Epithelial cell of prostate (primary cell): ENCODE data around the gene ZNF282.
A peak's percentile ranks its signal among the peaks of the same experiment; 100 is the strongest.

Experiments
- DNase-seq: peaks from one replicate; pipeline ENCODE4 v3.0.0-alpha.2; 2011; ENCODE audit warnings: low read depth, low spot score
- H3K27ac ChIP-seq: fragments of 450-650 bp; 2 replicates; pipeline ENCODE4 v1.5.1; 2017; ENCODE audit warnings: mild to moderate bottlenecking

The ZNF282 gene

GRCh38 chr7:149195180-149196150 is at the start of gene ZNF282:
ZNF282 (plus strand) TSS chr7:149195546; CDS start chr7:149195590, 44 bp downstream.
- H3K27ac ChIP-seq: peak within 1 kb of the TSS; percentile 94
- DNase-seq: peak; percentile 26

GRCh38 chr7:149147072-149147751 is 48.1 kb upstream of the ZNF282 start, which contains the start of gene ZNF398:
ZNF398 (plus strand) TSS chr7:149147453; CDS start chr7:149147743, 290 bp downstream.
- no peak for DNase-seq
- H3K27ac ChIP-seq: peak within 1 kb of the TSS; percentile 98

- DNase-seq: no peak
- H3K27ac ChIP-seq: peak overlapping the region; percentile 98
Observed at GRCh38 chr7:149147752-149148653, 47.3 kb upstream of the ZNF282 start.

DNA sequence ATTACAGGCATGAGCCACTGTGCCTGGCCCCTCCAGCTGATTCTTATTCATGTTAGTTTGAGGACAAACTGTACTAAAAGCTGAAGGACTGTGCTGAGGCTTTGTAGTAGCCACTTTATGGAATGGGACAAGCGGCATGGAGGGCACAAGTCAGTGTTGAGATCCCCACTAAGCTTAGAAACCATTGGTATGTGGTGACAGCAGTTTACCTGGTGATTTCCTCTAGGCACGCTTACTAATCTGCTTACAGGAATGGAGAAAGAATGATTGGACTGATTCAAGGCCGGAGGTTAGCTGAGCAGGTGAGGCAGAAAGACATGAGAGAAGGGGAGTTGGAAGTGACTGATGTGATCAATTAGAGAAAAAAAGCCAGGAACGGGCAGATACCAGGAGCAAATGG is 44.4 kb upstream of the ZNF282 start:
- no peak for DNase-seq
- peak overlapping the region; percentile 6 for H3K27ac ChIP-seq

- no peak for DNase-seq
- no peak overlapping the region for H3K27ac ChIP-seq
Observed at GRCh38 chr7:149153346-149153745, 42.0 kb upstream of the ZNF282 start.

DNA sequence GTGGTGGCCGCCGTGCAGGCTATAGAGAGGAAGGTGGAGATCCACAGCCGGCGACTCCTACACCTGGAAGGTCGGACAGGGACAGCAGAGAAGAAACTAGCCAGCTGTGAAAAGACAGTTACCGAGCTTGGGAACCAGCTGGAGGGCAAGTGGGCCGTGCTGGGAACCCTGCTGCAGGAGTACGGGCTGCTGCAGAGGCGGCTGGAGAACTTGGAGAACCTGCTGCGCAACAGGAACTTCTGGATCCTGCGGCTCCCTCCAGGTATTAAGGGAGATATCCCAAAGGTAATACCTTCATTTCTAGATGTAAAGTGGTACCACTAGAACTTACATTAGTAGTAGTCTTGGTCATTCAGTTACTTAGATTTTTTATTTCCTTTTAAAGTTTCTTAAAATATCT is 41.3 kb upstream of the ZNF282 start:
- no peak for DNase-seq
- no peak overlapping the region for H3K27ac ChIP-seq

- DNase-seq: no peak
- no peak overlapping the region for H3K27ac ChIP-seq
Observed at GRCh38 chr7:149156898-149157297, 38.4 kb upstream of the ZNF282 start.

DNA sequence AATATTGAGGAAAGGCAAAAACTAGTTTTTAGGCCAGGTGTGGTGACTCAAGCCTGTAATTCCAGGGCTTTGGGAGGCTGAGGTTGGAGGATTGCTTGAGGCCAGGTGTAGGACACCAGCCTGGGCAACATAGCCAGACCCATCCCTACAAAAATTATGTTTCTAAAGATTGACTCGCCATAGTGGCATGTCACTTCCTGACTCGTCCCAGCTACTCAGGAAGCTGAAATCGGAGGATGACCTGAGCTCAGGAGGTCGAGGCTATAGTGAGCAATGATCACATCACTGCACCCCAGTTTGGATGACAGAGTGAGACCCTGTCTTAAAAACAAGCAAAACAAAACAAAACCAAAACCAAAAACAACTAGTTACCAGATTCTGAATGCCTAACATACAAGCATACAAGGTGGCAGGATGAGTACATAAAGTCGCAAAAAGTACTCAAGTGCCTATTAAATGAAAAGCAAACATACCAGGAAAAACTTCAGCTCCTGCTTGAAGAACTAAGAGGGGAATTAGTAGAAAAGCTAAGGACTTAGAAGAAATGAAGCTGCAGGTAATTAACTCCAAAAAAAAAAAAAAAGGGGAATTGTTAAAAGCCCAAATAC is 34.0 kb upstream of the ZNF282 start:
- H3K27ac ChIP-seq: peak overlapping the region; percentile 72
- no peak for DNase-seq

- DNase-seq: no peak
- H3K27ac ChIP-seq: peak overlapping the region; percentile 48
Observed at GRCh38 chr7:149166142-149166541, 29.2 kb upstream of the ZNF282 start.

- H3K27ac ChIP-seq: peak overlapping the region; percentile 48
- no peak for DNase-seq
Observed at GRCh38 chr7:149166630-149167352, 28.6 kb upstream of the ZNF282 start.

DNA sequence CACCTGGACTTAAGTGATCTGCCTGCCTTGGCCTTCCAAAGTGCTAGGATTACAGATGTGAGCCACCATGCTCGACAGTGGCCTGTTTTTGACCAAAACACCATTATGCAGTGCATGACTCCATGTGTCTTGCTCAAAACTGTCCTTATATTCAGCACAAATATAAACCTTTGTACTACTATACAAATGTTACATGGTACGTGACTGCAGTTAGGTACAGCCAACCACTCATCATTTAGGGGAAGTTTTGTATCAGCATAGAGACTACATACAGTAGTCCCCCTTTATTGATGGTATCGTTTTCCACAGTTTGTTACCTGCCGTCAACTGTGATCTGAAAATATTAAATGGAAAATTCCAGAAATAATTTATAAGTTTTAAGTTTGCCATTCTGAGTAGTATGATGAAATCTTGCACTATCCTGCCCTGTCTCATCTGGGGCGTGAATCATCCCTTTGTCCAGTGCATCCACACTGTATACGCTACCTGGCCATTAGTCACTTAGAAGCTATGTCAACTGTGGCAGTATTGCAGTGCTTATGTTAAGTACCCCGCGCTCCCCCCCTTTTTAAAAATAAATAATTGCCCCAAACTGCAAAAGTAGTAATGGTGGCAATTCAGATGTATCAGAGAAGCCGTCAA is 23.3 kb upstream of the ZNF282 start:
- DNase-seq: peak; percentile 72
- H3K27ac ChIP-seq: peak overlapping the region; percentile 98

DNA sequence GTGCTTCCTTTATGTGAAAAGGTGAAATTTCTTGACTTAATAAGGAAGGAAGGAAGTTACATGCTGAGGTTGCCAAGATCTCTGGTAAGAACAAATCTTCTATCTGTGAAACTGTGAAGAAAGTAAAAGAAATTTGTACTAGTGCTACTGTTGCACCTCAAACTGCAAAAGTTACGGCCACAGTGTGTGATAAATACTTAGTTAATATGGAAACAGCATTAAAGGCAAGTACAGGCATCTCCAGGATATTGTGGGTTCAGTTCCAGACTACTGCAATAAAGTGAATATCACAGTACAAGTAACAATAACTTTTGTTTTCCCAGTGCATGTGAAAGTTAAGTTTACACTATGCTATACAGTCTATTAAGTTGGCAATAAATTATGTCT is 22.8 kb upstream of the ZNF282 start:
- peak overlapping the region; percentile 98 for H3K27ac ChIP-seq

GRCh38 chr7:149175150-149175549 is 20.2 kb upstream of the ZNF282 start:
- DNase-seq: no peak
- H3K27ac ChIP-seq: no peak overlapping the region

More for the DNA sequence above, 22.8 kb upstream of the ZNF282 start:
- DNase-seq: no peak

- peak overlapping the region; percentile 63 for H3K27ac ChIP-seq
- DNase-seq: no peak
Observed at GRCh38 chr7:149179241-149179640, 16.1 kb upstream of the ZNF282 start.

DNA sequence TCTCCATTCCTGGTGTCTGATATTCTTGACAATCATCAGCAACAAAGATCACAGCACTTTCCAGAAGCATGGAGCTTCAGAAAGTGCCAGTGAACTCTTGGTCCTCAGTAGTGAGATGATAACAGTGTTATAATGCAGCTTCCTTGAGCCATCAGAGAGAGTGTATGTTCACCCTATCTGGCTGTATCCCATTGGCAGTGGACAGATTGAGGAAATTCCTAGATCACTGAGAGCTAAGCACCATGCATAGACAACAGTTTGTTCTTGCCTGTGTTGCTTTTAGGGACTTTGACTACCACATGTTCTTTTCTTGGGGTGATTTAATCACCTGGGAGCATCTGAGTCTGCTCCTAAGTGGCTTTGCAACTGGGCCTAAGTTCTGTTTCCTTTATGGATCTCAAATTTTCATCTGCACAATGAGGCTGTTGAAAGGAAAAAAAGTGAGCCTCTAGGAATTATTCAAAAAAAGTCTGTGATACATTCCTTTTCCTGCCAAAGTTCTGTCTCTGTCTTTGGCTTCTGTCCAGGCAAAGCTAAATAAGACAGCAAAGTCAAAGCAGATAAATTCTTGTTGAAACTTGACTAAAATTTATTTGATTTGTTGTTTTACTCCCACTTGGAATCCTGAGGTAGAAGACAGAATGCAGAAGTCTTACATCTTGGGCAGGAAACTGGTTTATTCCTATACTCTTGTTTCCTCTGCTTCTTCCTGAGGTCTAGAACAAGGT is 14.5 kb upstream of the ZNF282 start:
- no peak for DNase-seq
- H3K27ac ChIP-seq: peak overlapping the region; percentile 63

DNA sequence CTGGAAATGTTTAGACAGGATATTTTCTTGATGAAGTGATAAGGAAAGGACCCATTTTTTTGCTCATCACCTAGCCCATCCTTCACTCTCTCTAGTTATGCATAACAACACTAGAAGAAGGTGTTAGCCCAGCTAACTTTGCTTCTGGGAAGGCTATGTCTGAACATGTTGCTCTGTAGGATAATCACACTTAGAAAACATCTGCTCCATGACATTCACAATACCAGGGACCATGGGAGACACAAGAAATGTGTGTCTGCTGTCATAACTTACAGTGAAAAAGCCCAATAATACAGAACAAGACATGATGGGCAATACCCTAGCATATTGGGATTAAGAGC is 13.9 kb upstream of the ZNF282 start:
- no peak for DNase-seq
- H3K27ac ChIP-seq: peak overlapping the region; percentile 63

GRCh38 chr7:149184274-149184673 is 11.1 kb upstream of the ZNF282 start:
- no peak for DNase-seq
- H3K27ac ChIP-seq: no peak overlapping the region

- no peak for DNase-seq
- H3K27ac ChIP-seq: no peak overlapping the region
Observed at GRCh38 chr7:149188213-149188612, 7.1 kb upstream of the ZNF282 start.
